Fibroblast of the aortic adventitia (primary cell): ENCODE measurements around the gene PIPOX. TPM values are rescaled to one million over a fixed set of nuclear protein-coding genes. Genes with fewer than 3 reads are reported as not detected.

Experiments used
- total RNA-seq: library from RNA; depleted of rRNA; stranded (reverse); fragments of >200 nt; gene quantifications from 2 replicates; pipeline ENCODE4 v1.2.3, GENCODE V29; 2012; ENCODE audit warnings: low replicate concordance

PIPOX gene
- total RNA-seq, 1 donor = 1.8 TPM

Other genes with a start within 250 kb of the PIPOX start
- 1.6 and 7.0 TPM in 2 replicates for gene FAM222B, start 200.4 kb upstream of the PIPOX start, total RNA-seq
- gene ERAL1, start 188.1 kb upstream of the PIPOX start, total RNA-seq = 16.3 and 38.1 TPM in 2 replicates
- 13.0 and 39.9 TPM in 2 replicates for gene FLOT2, start 145.4 kb upstream of the PIPOX start, total RNA-seq
- 5.6 and 8.3 TPM in 2 replicates for gene DHRS13, start 140.1 kb upstream of the PIPOX start, total RNA-seq
- gene PHF12, start 91.6 kb upstream of the PIPOX start, total RNA-seq = 25.7 and 58.1 TPM in 2 replicates
- not detected in 2 replicates for gene SEZ6, start 37.1 kb upstream of the PIPOX start, total RNA-seq
- 78.3 and 82.8 TPM in 2 replicates for gene MYO18A, start 137.3 kb downstream of the PIPOX start, total RNA-seq
- gene CRYBA1, start 203.7 kb downstream of the PIPOX start, total RNA-seq = not detected in 2 replicates